GM12872 (cell line): Measurements from ENCODE around the gene KDELR3.
A peak's percentile ranks its signal among the peaks of the same experiment; 100 is the strongest.

Source experiments
- CTCF ChIP-seq: IDR thresholded peaks from 3 replicates; pipeline ENCODE4 v1.5.1; 2011; ENCODE audit warnings: low read depth, mild to moderate bottlenecking, low read length, moderate library complexity; ENCODE audit not compliant: insufficient read depth

Gene KDELR3

GRCh38 chr22:38431266-38432010, 36.5 kb upstream of the KDELR3 start:
- TF ChIP-seq CTCF: no peak

- no peak for TF ChIP-seq CTCF
Measured at GRCh38 chr22:38432264-38432663, 35.6 kb upstream of the KDELR3 start.

GRCh38 chr22:38433871-38434270, 34.0 kb upstream of the KDELR3 start:
- TF ChIP-seq CTCF: no peak

- TF ChIP-seq CTCF: 0 out of 3 replicates have a peak, but pooled peaks have one; percentile 8
Measured at GRCh38 chr22:38435010-38435409, 32.9 kb upstream of the KDELR3 start.

- no peak for TF ChIP-seq CTCF
Measured at GRCh38 chr22:38435965-38436364, 31.9 kb upstream of the KDELR3 start.

- TF ChIP-seq CTCF: no peak
Measured at GRCh38 chr22:38436629-38437395, 31.1 kb upstream of the KDELR3 start.

- no peak for TF ChIP-seq CTCF
Measured at GRCh38 chr22:38437416-38437815, 30.5 kb upstream of the KDELR3 start.
